ENCODE data around the gene KIAA1217.

DNA sequence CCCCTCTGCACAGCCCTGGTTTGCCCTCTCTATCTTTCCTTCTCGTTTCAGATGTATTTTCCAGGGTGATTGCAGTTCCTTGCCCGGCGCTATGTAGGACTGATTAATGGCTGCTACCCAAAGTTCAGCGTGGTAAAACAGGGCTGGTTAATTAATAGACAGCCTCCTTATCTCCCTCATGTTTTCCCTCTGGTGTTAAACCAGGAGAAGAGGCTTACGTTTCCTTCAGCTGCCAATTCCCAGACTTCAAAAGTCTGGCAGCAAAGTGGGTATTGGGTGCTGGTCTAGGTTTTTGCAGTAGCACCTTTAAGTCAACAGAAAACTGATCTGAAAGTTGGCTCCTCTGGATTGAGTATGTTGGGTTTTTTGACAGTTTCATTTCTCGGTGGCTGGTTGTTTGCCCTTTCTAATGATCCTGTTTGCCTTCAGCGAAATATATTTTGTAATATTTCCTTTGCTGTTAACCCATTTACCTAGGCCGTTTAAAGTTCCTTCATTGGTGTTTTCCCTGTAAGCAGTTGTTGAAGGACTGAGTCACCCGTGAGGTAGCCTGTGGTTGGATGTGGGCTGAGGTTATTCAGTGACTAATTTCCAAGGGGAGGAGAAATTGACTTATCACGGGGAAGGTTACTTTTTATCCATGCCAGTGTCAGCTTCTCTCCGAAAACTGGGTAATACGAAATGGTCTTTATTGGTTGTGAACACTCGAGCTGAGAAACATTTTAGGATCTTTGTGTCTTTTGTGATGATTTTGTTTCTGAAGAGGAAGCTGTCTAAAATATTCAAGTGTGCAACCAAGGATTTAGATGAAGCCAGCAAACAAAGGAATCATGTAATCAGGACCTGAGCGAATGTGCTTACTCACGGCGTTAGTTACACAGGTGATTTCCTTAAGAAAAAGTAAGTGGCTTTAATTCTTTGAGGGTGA lies 257.2 kb downstream of the KIAA1217 start:
- TF ChIP-seq, protein P1, sequence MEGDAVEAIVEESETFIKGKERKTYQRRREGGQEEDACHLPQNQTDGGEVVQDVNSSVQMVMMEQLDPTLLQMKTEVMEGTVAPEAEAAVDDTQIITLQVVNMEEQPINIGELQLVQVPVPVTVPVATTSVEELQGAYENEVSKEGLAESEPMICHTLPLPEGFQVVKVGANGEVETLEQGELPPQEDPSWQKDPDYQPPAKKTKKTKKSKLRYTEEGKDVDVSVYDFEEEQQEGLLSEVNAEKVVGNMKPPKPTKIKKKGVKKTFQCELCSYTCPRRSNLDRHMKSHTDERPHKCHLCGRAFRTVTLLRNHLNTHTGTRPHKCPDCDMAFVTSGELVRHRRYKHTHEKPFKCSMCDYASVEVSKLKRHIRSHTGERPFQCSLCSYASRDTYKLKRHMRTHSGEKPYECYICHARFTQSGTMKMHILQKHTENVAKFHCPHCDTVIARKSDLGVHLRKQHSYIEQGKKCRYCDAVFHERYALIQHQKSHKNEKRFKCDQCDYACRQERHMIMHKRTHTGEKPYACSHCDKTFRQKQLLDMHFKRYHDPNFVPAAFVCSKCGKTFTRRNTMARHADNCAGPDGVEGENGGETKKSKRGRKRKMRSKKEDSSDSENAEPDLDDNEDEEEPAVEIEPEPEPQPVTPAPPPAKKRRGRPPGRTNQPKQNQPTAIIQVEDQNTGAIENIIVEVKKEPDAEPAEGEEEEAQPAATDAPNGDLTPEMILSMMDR (conservative IDR thresholded peaks at IDR 0.05 in 1 of 2, IDR thresholded peaks at IDR 0.05 in 1 of 2; ENCODE audit: extremely low read depth in 1 of 2, insufficient read depth in 1 of 2, low read depth in 1 of 2, low read length in 2 of 2): no peak
- no peak for TF ChIP-seq EZH2 (IDR thresholded peaks at IDR 0.05; ENCODE audit: borderline replicate concordance, low read length)
